ENCODE measurements around the gene KLF12.

DNA sequence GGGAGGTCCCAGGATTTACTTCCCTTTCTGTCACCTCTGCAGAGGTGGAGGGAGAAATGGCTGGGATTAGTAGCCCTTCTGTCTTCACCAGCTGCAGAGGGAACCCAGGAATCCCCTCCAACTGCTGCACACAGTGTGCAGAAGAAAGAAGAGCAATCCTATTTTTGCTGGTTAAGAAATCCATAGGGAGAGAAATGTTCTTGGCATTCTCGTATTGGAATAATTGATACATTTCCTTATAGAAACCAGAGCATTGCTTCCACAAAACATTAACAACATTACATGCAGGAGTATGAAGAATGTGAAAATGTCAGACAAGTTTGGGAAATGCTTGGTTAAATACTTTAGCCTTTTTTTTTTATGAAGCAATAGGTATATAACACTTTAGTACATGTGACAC lies 48.3 kb upstream of the KLF12 start:
- TF ChIP-seq, protein P1, sequence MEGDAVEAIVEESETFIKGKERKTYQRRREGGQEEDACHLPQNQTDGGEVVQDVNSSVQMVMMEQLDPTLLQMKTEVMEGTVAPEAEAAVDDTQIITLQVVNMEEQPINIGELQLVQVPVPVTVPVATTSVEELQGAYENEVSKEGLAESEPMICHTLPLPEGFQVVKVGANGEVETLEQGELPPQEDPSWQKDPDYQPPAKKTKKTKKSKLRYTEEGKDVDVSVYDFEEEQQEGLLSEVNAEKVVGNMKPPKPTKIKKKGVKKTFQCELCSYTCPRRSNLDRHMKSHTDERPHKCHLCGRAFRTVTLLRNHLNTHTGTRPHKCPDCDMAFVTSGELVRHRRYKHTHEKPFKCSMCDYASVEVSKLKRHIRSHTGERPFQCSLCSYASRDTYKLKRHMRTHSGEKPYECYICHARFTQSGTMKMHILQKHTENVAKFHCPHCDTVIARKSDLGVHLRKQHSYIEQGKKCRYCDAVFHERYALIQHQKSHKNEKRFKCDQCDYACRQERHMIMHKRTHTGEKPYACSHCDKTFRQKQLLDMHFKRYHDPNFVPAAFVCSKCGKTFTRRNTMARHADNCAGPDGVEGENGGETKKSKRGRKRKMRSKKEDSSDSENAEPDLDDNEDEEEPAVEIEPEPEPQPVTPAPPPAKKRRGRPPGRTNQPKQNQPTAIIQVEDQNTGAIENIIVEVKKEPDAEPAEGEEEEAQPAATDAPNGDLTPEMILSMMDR (IDR thresholded peaks at IDR 0.05; ENCODE audit: insufficient read depth, low read length, poor library complexity, severe bottlenecking) = no peak
- no peak for TF ChIP-seq EZH2phosphoT487 (conservative IDR thresholded peaks at IDR 0.05; ENCODE audit: low read length)

Measured in SU-DHL-6 (cell line).